Measurements from ENCODE around the gene NUP88.

- TF ChIP-seq MAX (IDR thresholded peaks at IDR 0.05): no peak
- no peak for TF ChIP-seq CTCF (IDR thresholded peaks at IDR 0.05; ENCODE audit: low read depth, low read length, missing input control)
- no peak for TF ChIP-seq RXRA (IDR thresholded peaks at IDR 0.05)
- TF ChIP-seq, protein P1, sequence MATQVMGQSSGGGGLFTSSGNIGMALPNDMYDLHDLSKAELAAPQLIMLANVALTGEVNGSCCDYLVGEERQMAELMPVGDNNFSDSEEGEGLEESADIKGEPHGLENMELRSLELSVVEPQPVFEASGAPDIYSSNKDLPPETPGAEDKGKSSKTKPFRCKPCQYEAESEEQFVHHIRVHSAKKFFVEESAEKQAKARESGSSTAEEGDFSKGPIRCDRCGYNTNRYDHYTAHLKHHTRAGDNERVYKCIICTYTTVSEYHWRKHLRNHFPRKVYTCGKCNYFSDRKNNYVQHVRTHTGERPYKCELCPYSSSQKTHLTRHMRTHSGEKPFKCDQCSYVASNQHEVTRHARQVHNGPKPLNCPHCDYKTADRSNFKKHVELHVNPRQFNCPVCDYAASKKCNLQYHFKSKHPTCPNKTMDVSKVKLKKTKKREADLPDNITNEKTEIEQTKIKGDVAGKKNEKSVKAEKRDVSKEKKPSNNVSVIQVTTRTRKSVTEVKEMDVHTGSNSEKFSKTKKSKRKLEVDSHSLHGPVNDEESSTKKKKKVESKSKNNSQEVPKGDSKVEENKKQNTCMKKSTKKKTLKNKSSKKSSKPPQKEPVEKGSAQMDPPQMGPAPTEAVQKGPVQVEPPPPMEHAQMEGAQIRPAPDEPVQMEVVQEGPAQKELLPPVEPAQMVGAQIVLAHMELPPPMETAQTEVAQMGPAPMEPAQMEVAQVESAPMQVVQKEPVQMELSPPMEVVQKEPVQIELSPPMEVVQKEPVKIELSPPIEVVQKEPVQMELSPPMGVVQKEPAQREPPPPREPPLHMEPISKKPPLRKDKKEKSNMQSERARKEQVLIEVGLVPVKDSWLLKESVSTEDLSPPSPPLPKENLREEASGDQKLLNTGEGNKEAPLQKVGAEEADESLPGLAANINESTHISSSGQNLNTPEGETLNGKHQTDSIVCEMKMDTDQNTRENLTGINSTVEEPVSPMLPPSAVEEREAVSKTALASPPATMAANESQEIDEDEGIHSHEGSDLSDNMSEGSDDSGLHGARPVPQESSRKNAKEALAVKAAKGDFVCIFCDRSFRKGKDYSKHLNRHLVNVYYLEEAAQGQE (IDR thresholded peaks at IDR 0.05): no peak
- TF ChIP-seq RAD21 (IDR thresholded peaks at IDR 0.05): no peak
- TF ChIP-seq SP1 (IDR thresholded peaks at IDR 0.05): no peak
- no peak for TF ChIP-seq TAF1 (conservative IDR thresholded peaks at IDR 0.05)
- no peak for TF ChIP-seq EGR1 (IDR thresholded peaks at IDR 0.05; ENCODE audit: low read depth in 2 of 2)
- no peak for TF ChIP-seq FOXA2 (IDR thresholded peaks at IDR 0.05)
- no peak for TF ChIP-seq YY1 (IDR thresholded peaks at IDR 0.05)
Observed at GRCh38 chr17:5439446-5439764, 19.9 kb upstream of the NUP88 start.

Measured in liver (tissue), 3 donors.